Muscle layer of colon (tissue), 2 donors: Measurements from ENCODE around the gene SDK2.
"Not testable (repeated sequence)": the region's sequence is repeated elsewhere in the genome, so short reads cannot be mapped to it uniquely, and the experiment has no call there.

Experiments
- H3K27ac ChIP-seq: one replicate; pipeline ENCODE4 v1.7.0; 2013; ENCODE audit warnings: low read depth, mild to moderate bottlenecking, low read length, moderate library complexity
- H3K27me3 ChIP-seq, 2 donors: one replicate each; pipeline ENCODE4 v1.7.0; 2013; ENCODE audit warnings: low read length in 2 of 2, mild to moderate bottlenecking in 2 of 2; ENCODE audit not compliant: insufficient read depth in 2 of 2, control insufficient read depth in 1 of 2
- H3K36me3 ChIP-seq: one replicate; pipeline ENCODE4 v1.7.0; 2013; ENCODE audit warnings: mild to moderate bottlenecking, low read length; ENCODE audit not compliant: insufficient read depth
- H3K4me1 ChIP-seq: one replicate; pipeline ENCODE4 v1.7.0; 2013; ENCODE audit warnings: mild to moderate bottlenecking, low read length; ENCODE audit not compliant: insufficient read depth
- H3K4me3 ChIP-seq, 2 donors: one replicate each; pipeline ENCODE4 v1.7.0; 2013; ENCODE audit warnings: low read length in 2 of 2, low read depth in 1 of 2, mild to moderate bottlenecking in 1 of 2, moderate library complexity in 1 of 2
- H3K9ac ChIP-seq: one replicate; pipeline ENCODE4 v1.7.0; 2013; ENCODE audit warnings: low read length
- H3K9me3 ChIP-seq: one replicate; pipeline ENCODE4 v1.7.0; 2013; ENCODE audit warnings: mild to moderate bottlenecking, low read length
- donor health status: abdominal sarcoma.
- donor health status: Adenocarcinoma of cecum.

Gene SDK2

GRCh38 chr17:73335591-73336407 is 308.4 kb downstream of the SDK2 start:
- Histone ChIP-seq H3K27me3 (no peaks in the 10 kb centered on the region), H3K36me3 (no peaks in the 10 kb centered on the region), H3K9ac (no peak overlapping the region), H3K9me3 (no peaks in the 10 kb centered on the region), H3K27ac (no peak overlapping the region), H3K4me3 (no peak overlapping the region), H3K4me1 (peaks cover 8% of the 10 kb centered on the region)

GRCh38 chr17:73334771-73335513 is 309.3 kb downstream of the SDK2 start:
- Histone ChIP-seq H3K27me3 (no peaks in the 10 kb centered on the region), H3K36me3 (no peaks in the 10 kb centered on the region), H3K4me1 (peaks cover 4% of the 10 kb centered on the region), H3K9me3 (no peaks in the 10 kb centered on the region), H3K27ac (no peak overlapping the region), H3K9ac (no peak overlapping the region), H3K4me3 (no peak overlapping the region)

DNA sequence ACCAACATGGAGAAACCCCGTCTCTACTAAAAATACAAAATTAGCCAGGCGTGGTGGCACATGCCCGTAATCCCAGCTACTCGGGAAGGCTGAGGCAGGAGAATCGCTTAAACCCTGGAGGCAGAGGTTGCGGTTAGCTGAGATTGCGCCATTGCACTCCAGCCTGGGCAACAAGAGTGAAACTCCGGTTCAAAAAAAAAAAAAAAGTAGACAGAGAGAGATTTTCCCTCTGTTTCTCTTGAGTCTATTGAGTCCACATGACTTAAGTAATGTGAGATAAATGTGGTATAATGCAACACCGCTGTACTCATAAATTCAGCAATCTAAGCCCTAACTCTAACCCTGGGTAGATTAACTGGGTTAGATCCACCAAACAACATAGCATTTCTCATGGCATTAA is 310.8 kb downstream of the SDK2 start:
- H3K4me1 ChIP-seq, H3K4me3 ChIP-seq, H3K36me3 ChIP-seq, H3K9me3 ChIP-seq, H3K9ac ChIP-seq, H3K27ac ChIP-seq, H3K27me3 ChIP-seq: not testable (repeated sequence)

- Histone ChIP-seq H3K4me3 (no peak overlapping the region), H3K9ac (no peak overlapping the region), H3K36me3 (no peaks in the 10 kb centered on the region), H3K9me3 (no peaks in the 10 kb centered on the region), H3K27ac (no peak overlapping the region), H3K27me3 (no peaks in the 10 kb centered on the region), H3K4me1 (no peaks in the 10 kb centered on the region)
Observed at GRCh38 chr17:73331060-73331459, 313.2 kb downstream of the SDK2 start.

DNA sequence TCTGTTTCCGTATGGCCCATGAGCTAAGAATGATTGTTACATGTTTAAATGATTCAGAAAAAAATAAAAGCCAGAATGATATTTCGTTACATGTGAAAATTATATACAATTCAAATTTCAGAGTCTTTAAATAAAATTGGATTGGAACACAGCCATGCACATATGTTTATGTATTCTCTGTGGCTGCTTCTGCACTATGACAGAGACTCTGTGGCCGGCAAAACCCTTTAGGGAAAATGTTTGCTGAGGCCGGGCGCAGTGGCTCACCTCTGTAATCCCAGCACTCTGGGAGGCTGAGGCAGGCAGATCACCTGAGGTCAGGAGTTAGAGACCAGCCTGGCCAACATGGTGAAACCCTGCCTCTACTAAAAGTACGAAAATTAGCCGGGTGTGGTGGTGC is 316.6 kb downstream of the SDK2 start:
- Histone ChIP-seq H3K9me3 (no peaks in the 10 kb centered on the region), H3K27me3 (no peaks in the 10 kb centered on the region), H3K4me1 (no peaks in the 10 kb centered on the region), H3K36me3 (no peaks in the 10 kb centered on the region), H3K4me3 (no peak overlapping the region), H3K9ac (no peak overlapping the region), H3K27ac (no peak overlapping the region)

DNA sequence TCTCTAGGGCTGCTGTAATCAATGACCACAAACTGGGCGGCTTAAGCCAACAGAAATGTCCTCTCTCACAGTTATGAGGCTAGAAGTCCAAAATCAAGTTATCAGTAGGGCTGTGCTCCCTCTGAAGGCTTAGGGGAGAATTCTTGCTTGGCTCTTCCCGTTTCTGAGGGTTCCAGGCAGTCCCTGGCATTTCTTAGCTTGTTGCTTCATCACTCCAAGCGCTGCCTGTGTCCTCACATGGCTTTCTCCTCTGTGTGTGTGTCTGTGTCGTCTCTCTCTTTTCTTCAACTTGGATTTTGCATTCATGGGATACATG is 318.8 kb downstream of the SDK2 start:
- Histone ChIP-seq H3K9ac (no peak overlapping the region), H3K4me3 (no peak overlapping the region), H3K36me3 (no peaks in the 10 kb centered on the region), H3K9me3 (no peaks in the 10 kb centered on the region), H3K4me1 (no peaks in the 10 kb centered on the region), H3K27ac (no peak overlapping the region), H3K27me3 (no peaks in the 10 kb centered on the region)

DNA sequence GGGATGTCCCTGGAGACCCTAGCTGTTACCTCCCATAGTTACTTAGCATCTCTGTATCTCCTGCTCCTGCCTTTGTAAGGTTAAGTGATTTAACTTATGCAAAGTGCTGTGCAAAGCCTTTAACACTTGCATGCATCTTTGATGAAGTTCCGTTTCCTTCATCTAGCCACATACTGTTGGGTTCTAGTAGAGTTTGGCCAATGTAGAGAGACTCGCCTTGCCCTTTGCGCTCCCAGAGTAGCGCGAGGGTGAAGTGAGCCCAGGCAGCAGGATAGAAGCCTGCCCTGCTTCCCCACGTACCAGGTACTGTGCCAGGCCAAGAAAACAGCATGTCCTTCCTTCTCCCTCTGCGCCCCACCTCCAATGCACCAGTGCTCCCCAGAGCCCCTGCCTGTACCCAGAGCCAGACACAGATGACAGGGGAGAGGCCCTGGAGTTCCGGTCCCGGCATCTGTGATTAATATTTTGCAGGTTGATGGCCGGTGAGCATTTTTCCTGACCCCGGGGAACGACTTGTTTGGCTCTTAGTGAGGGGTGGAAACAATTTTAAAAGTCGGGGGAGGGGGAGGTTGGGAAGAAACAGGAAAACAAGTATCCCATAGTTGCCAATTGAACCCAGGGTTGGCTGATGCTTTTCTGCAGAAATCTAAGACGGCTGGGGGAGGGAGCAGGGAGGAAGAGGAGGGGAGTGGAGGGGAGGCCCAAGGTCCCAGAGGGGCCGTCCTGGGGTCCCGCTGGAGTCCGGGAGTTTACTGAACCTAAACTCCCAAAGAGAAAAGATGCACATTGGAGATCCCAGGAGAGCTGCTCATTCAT is 319.3 kb downstream of the SDK2 start:
- H3K4me3 ChIP-seq, result no peak overlapping the region
- no peaks in the 10 kb centered on the region for H3K36me3 ChIP-seq
- no peak overlapping the region for H3K27ac ChIP-seq
- no peaks in the 10 kb centered on the region for H3K9me3 ChIP-seq
- H3K9ac ChIP-seq, result no peak overlapping the region
- H3K4me1 ChIP-seq, result no peaks in the 10 kb centered on the region
- no peaks in the 10 kb centered on the region for H3K27me3 ChIP-seq

- H3K9ac ChIP-seq, result no peak overlapping the region
- no peaks in the 10 kb centered on the region for H3K27me3 ChIP-seq
- H3K27ac ChIP-seq, result no peak overlapping the region
- no peaks in the 10 kb centered on the region for H3K4me1 ChIP-seq
- no peak overlapping the region for H3K4me3 ChIP-seq
- no peaks in the 10 kb centered on the region for H3K9me3 ChIP-seq
- no peaks in the 10 kb centered on the region for H3K36me3 ChIP-seq
Observed at GRCh38 chr17:73324160-73324475, 320.1 kb downstream of the SDK2 start.

- Histone ChIP-seq H3K4me3 (no peak overlapping the region), H3K9ac (no peak overlapping the region), H3K27ac (no peak overlapping the region), H3K4me1 (no peaks in the 10 kb centered on the region), H3K36me3 (no peaks in the 10 kb centered on the region), H3K27me3 (no peaks in the 10 kb centered on the region), H3K9me3 (no peaks in the 10 kb centered on the region)
Observed at GRCh38 chr17:73323409-73324159, 320.7 kb downstream of the SDK2 start.

DNA sequence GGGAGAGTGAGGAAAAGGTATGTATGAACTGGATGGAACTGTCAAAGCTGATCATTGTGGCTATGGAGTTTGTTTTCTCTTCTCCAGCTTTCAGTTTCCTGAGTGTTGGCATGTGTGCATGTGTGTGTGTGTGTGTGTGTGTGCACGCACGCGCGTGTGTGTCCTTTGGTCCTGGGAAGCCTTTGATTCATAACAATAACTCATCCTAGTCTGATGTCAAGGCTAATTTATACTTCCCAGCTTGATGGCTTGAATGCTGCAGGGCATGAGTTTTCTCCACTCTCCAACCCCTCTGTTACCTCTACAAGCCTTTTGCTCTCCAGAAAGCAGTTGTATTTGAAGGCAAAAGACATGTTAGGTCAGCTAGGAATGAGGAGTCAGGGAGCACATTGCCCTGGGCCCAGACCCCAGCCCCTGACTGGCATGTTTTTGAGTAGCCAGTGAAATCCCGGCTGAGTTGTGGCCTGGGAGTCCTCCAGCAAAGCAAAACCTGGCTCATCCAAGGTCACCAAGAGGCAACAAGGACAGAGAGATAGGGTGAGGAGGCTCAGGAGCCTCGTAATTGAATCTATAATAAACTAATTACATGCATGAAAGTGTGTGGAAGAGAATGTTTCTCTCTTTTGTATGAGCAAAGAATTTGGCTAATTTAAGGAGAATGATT is 323.5 kb downstream of the SDK2 start:
- H3K36me3 ChIP-seq, result no peaks in the 10 kb centered on the region
- no peaks in the 10 kb centered on the region for H3K9me3 ChIP-seq
- no peak overlapping the region for H3K4me3 ChIP-seq
- no peaks in the 10 kb centered on the region for H3K27me3 ChIP-seq
- H3K27ac ChIP-seq, result no peak overlapping the region
- H3K9ac ChIP-seq, result no peak overlapping the region
- H3K4me1 ChIP-seq, result peaks cover 15% of the 10 kb centered on the region

- peaks cover 15% of the 10 kb centered on the region for H3K4me1 ChIP-seq
- H3K27ac ChIP-seq, result no peak overlapping the region
- no peak overlapping the region for H3K9ac ChIP-seq
- no peak overlapping the region for H3K4me3 ChIP-seq
- no peaks in the 10 kb centered on the region for H3K9me3 ChIP-seq
- no peaks in the 10 kb centered on the region for H3K27me3 ChIP-seq
- no peaks in the 10 kb centered on the region for H3K36me3 ChIP-seq
Observed at GRCh38 chr17:73319766-73320165, 324.5 kb downstream of the SDK2 start.
